ENCODE data around the gene BRK1.
"Not testable (repeated sequence)": the region's sequence is repeated elsewhere in the genome, so short reads cannot be mapped to it uniquely, and the experiment has no call there.

Gene BRK1

GRCh38 chr3:10115326-10116137 is at the start of gene BRK1:
TSS of gene BRK1 (plus strand) at chr3:10115675. CDS start at chr3:10115702, 27 bp downstream.
- peak; percentile 99 for DNase-seq

GRCh38 chr3:10070077-10070476 is 45.4 kb upstream of the BRK1 start:
- not testable (repeated sequence) for DNase-seq

- no peak for DNase-seq
Observed at GRCh38 chr3:10074666-10075065, 40.8 kb upstream of the BRK1 start.

GRCh38 chr3:10081871-10082270 is 33.6 kb upstream of the BRK1 start:
- no peak for DNase-seq

GRCh38 chr3:10085738-10086137 is 29.7 kb upstream of the BRK1 start:
- DNase-seq: no peak

GRCh38 chr3:10088256-10088655 is 27.2 kb upstream of the BRK1 start:
- no peak for DNase-seq

- no peak for DNase-seq
Observed at GRCh38 chr3:10090179-10090578, 25.3 kb upstream of the BRK1 start.

- DNase-seq: not testable (repeated sequence)
Observed at GRCh38 chr3:10090774-10091173, 24.7 kb upstream of the BRK1 start.

GRCh38 chr3:10091387-10091786 is 24.1 kb upstream of the BRK1 start:
- not testable (repeated sequence) for DNase-seq

- no peak for DNase-seq
Observed at GRCh38 chr3:10093678-10094077, 21.8 kb upstream of the BRK1 start.

- DNase-seq: no peak
Observed at GRCh38 chr3:10099041-10099440, 16.4 kb upstream of the BRK1 start.

- no peak for DNase-seq
Observed at GRCh38 chr3:10106919-10107318, 8.6 kb upstream of the BRK1 start.

- no peak for DNase-seq
Observed at GRCh38 chr3:10108091-10108490, 7.4 kb upstream of the BRK1 start, which contains the start of gene FANCD2OS. TSS of gene FANCD2OS (minus strand) at chr3:10108255. CDS start at chr3:10104774, 3,481 bp downstream.

- peak; percentile 49 for DNase-seq
Observed at GRCh38 chr3:10116138-10116460, 624 bp downstream of the BRK1 start.

GRCh38 chr3:10116928-10117327 is 1.5 kb downstream of the BRK1 start:
- DNase-seq: no peak

GRCh38 chr3:10119376-10119775 is 3.9 kb downstream of the BRK1 start:
- DNase-seq: no peak

GRCh38 chr3:10121064-10121463 is 5.6 kb downstream of the BRK1 start:
- DNase-seq: no peak

GRCh38 chr3:10122724-10123123 is 7.2 kb downstream of the BRK1 start:
- DNase-seq: no peak

GRCh38 chr3:10135872-10136271 is 20.4 kb downstream of the BRK1 start:
- DNase-seq: not testable (repeated sequence)

- DNase-seq: no peak
Observed at GRCh38 chr3:10136426-10137005, 21.0 kb downstream of the BRK1 start.

GRCh38 chr3:10137178-10137577 is 21.7 kb downstream of the BRK1 start:
- DNase-seq: no peak

- DNase-seq: no peak
Observed at GRCh38 chr3:10140996-10141546, 25.6 kb downstream of the BRK1 start.

- no peak for DNase-seq
Observed at GRCh38 chr3:10142707-10143560, 27.5 kb downstream of the BRK1 start.

Measured in inflammatory macrophage treated with lipopolysaccharide for 4 hours (primary cell).